OCI-LY1 (cell line): ENCODE data around the gene CNPPD1.

ENCODE experiments used
- H2AFZ ChIP-seq: fragments of 200-600 bp; sonication (generic), shearing (Covaris generic); 2 replicates; pipeline ENCODE4 v1.6.0; 2014; ENCODE audit warnings: antibody characterized with exemption, mild to moderate bottlenecking, low read length
- H3F3A ChIP-seq: fragments of 200-600 bp; sonication (generic), shearing (Covaris generic); 2 replicates; pipeline ENCODE4 v1.6.0; 2014; ENCODE audit warnings: mild to moderate bottlenecking, antibody characterized with exemption, low read length, moderate library complexity; ENCODE audit not compliant: insufficient read depth
- H3K27ac ChIP-seq: fragments of 200-600 bp; sonication (generic); 2 replicates; pipeline ENCODE4 v1.5.1; 2014; ENCODE audit warnings: low read length, mixed run types, mild to moderate bottlenecking, low read depth; ENCODE audit not compliant: poor library complexity, severe bottlenecking
- H3K27me3 ChIP-seq: fragments of 200-600 bp; sonication (generic); 2 replicates; pipeline ENCODE4 v1.6.0; 2014; ENCODE audit warnings: antibody characterized with exemption, mild to moderate bottlenecking, low read length, moderate library complexity; ENCODE audit not compliant: insufficient read depth
- H3K36me3 ChIP-seq: fragments of 200-600 bp; sonication (generic); 2 replicates; pipeline ENCODE4 v1.6.1; 2014; ENCODE audit warnings: mild to moderate bottlenecking, antibody characterized with exemption, low read length, moderate library complexity, mixed read lengths; ENCODE audit not compliant: insufficient read depth
- H3K4me1 ChIP-seq: fragments of 200-600 bp; sonication (generic); 2 replicates; pipeline ENCODE4 v1.5.1; 2014; ENCODE audit warnings: mild to moderate bottlenecking, low read length, moderate library complexity; ENCODE audit not compliant: insufficient read depth, severe bottlenecking
- H3K4me2 ChIP-seq: fragments of 200-600 bp; sonication (generic), shearing (Covaris generic); 2 replicates; pipeline ENCODE4 v1.6.1; 2014; ENCODE audit warnings: low read length
- H3K4me3 ChIP-seq: fragments of 200-600 bp; sonication (generic); 2 replicates; pipeline ENCODE4 v1.5.1; 2014; ENCODE audit warnings: low read length, low read depth, mild to moderate bottlenecking, mixed read lengths; ENCODE audit not compliant: poor library complexity, severe bottlenecking
- H3K79me2 ChIP-seq: fragments of 200-600 bp; shearing (Covaris generic); 2 replicates; pipeline ENCODE4 v1.6.1; 2016; ENCODE audit warnings: mixed run types, low read length, mixed read lengths; ENCODE audit not compliant: insufficient read depth
- H3K9ac ChIP-seq: fragments of 200-600 bp; sonication (generic), shearing (Covaris generic); 2 replicates; pipeline ENCODE4 v1.6.1; 2014; ENCODE audit warnings: mild to moderate bottlenecking, low read length, mixed read lengths
- H3K9me2 ChIP-seq: fragments of 200-600 bp; sonication (generic), shearing (Covaris generic); 2 replicates; pipeline ENCODE4 v1.6.1; 2014; ENCODE audit warnings: low read depth, mild to moderate bottlenecking, low read length, mixed read lengths
- H3K9me3 ChIP-seq: fragments of 200-600 bp; shearing (Covaris generic); 2 replicates; pipeline ENCODE4 v1.6.1; 2014; ENCODE audit warnings: low read length, mixed read lengths
- H4K20me1 ChIP-seq: fragments of 200-600 bp; sonication (generic), shearing (Covaris generic); 2 replicates; pipeline ENCODE4 v1.6.0; 2016; ENCODE audit warnings: mild to moderate bottlenecking, low read length; ENCODE audit not compliant: insufficient read depth
- EZH2 ChIP-seq: fragments of 200-600 bp; sonication (generic), shearing (Covaris generic); IDR thresholded peaks from 2 replicates; pipeline ENCODE4 v1.8.0; 2017; ENCODE audit warnings: borderline replicate concordance, mixed run types, mild to moderate bottlenecking, antibody characterized with exemption, low read length, moderate library complexity, mixed read lengths
- TF ChIP-seq, protein P1 (sequence below): fragments of 200-600 bp; sonication (generic), shearing (Covaris generic); IDR thresholded peaks from 2 replicates; pipeline ENCODE4 v1.5.1; 2017; ENCODE audit warnings: mild to moderate bottlenecking, antibody characterized with exemption, low read length, moderate library complexity, mixed read lengths

CNPPD1 gene

GRCh38 chr2:219175928-219176817 lies 552 bp downstream of the CNPPD1 start:
- Histone ChIP-seq H3K9me3 (no peaks in the 10 kb centered on the region), H3K4me1 (peaks cover 25% of the 10 kb centered on the region), H4K20me1 (no peaks in the 10 kb centered on the region), H3K36me3 (peaks cover 41% of the 10 kb centered on the region), H3F3A (no peaks in the 10 kb centered on the region; the same call in 1 of the 2 replicates), H3K9ac (peak overlapping the region; percentile 89), H2AFZ (no peak overlapping the region), H3K4me2 (peak overlapping the region; percentile 91), H3K9me2 (no peaks in the 10 kb centered on the region), H3K79me2 (peaks cover 8% of the 10 kb centered on the region; the same call in 1 of the 2 replicates), H3K4me3 (peak overlapping the region; percentile 91), H3K27ac (peak overlapping the region; percentile 93), H3K27me3 (no peaks in the 10 kb centered on the region)
- TF ChIP-seq, protein P1, sequence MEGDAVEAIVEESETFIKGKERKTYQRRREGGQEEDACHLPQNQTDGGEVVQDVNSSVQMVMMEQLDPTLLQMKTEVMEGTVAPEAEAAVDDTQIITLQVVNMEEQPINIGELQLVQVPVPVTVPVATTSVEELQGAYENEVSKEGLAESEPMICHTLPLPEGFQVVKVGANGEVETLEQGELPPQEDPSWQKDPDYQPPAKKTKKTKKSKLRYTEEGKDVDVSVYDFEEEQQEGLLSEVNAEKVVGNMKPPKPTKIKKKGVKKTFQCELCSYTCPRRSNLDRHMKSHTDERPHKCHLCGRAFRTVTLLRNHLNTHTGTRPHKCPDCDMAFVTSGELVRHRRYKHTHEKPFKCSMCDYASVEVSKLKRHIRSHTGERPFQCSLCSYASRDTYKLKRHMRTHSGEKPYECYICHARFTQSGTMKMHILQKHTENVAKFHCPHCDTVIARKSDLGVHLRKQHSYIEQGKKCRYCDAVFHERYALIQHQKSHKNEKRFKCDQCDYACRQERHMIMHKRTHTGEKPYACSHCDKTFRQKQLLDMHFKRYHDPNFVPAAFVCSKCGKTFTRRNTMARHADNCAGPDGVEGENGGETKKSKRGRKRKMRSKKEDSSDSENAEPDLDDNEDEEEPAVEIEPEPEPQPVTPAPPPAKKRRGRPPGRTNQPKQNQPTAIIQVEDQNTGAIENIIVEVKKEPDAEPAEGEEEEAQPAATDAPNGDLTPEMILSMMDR: peak; percentile 16; the same call in 1 of the 2 replicates
- TF ChIP-seq EZH2: no peak

- peaks cover 8% of the 10 kb centered on the region; the same call in 1 of the 2 replicates for H3K79me2 ChIP-seq
- H3K36me3 ChIP-seq: peaks cover 34% of the 10 kb centered on the region; the same call in 1 of the 2 replicates
- no peaks in the 10 kb centered on the region for H3K9me2 ChIP-seq
- H2AFZ ChIP-seq: no peak overlapping the region
- peak overlapping the region; percentile 93 for H3K27ac ChIP-seq
- H3K9me3 ChIP-seq: no peaks in the 10 kb centered on the region
- no peak for TF ChIP-seq EZH2
- TF ChIP-seq, protein P1: no peak
- peak overlapping the region; percentile 89 for H3K9ac ChIP-seq
- no peaks in the 10 kb centered on the region; the same call in 1 of the 2 replicates for H3F3A ChIP-seq
- peaks cover 25% of the 10 kb centered on the region for H3K4me1 ChIP-seq
- no peaks in the 10 kb centered on the region for H4K20me1 ChIP-seq
- peak overlapping the region; percentile 91 for H3K4me3 ChIP-seq
- no peaks in the 10 kb centered on the region for H3K27me3 ChIP-seq
- peak overlapping the region; percentile 91 for H3K4me2 ChIP-seq
Observed at GRCh38 chr2:219175486-219175885, 1.2 kb downstream of the CNPPD1 start.

DNA sequence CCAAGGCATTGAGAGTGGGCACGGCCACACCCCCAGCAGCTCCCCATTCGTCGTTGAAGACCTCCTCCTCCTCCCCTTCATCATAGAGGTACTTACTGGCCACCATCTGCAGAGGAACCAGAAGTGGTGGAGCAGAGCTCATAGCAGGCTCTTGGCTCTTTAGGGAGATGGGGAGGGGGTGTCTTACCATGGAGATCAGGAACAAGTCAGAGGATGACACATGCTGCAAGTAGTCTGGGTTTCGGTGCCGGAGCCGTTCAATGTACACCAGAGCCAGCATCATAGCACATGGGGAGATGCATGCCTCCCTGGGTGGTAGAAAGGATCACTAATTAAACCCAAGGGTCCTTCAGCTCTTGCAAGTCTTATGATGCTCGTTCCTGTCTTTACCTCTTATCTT lies 1.9 kb downstream of the CNPPD1 start:
- H4K20me1 ChIP-seq: no peaks in the 10 kb centered on the region
- no peaks in the 10 kb centered on the region for H3K27me3 ChIP-seq
- no peak overlapping the region for H3K4me3 ChIP-seq
- H3K4me2 ChIP-seq: no peak overlapping the region
- H3K36me3 ChIP-seq: peaks cover 27% of the 10 kb centered on the region; the same call in 1 of the 2 replicates
- no peak overlapping the region for H3K27ac ChIP-seq
- H3K9me2 ChIP-seq: no peaks in the 10 kb centered on the region
- H2AFZ ChIP-seq: no peak overlapping the region
- H3K79me2 ChIP-seq: peaks cover 8% of the 10 kb centered on the region; the same call in 1 of the 2 replicates
- H3K9ac ChIP-seq: no peak overlapping the region
- peaks cover 23% of the 10 kb centered on the region for H3K4me1 ChIP-seq
- no peaks in the 10 kb centered on the region; the same call in 1 of the 2 replicates for H3F3A ChIP-seq
- no peak for TF ChIP-seq EZH2
- TF ChIP-seq, protein P1: no peak
- no peaks in the 10 kb centered on the region for H3K9me3 ChIP-seq
